T47D (cell line): ENCODE results near the gene NLRC3.

Experiments used
- DNase-seq, 2 experiments: peaks; one replicate each; pipeline versions ENCODE4 v3.0.0 to v3.0.0-alpha.2; 2011 to 2012; ENCODE audit warnings: low read depth in 1 of 2, low spot score in 1 of 2
- JUND ChIP-seq: IDR thresholded peaks from 2 replicates; pipeline ENCODE4 v1.6.1; 2012; ENCODE audit warnings: low read depth
- in situ Hi-C: cut with HindIII; loops from 2 replicates; pipeline ENCODE4 v1.10.0; 2016; ENCODE audit warnings: low sequenced_read_pairs, low pct_unique_long_range_greater_than_20kb

The NLRC3 gene

GRCh38 chr16:3592559-3592958, 15.4 kb upstream of the NLRC3 start:
- in situ Hi-C loops, result no loop called here
- no peak for DNase-seq
- no peak for TF ChIP-seq JUND

- in situ Hi-C loops, result no loop called here
These were observed 14.8 kb upstream of the NLRC3 start for GRCh38 chr16:3591991-3592390.

GRCh38 chr16:3591436-3591803, 14.2 kb upstream of the NLRC3 start:
- in situ Hi-C loops, result no loop called here
- no peak for TF ChIP-seq JUND
- no peak for DNase-seq

More at GRCh38 chr16:3591991-3592390, 14.8 kb upstream of the NLRC3 start:
- TF ChIP-seq JUND, result no peak
- DNase-seq, result no peak

GRCh38 chr16:3590736-3591435, 13.7 kb upstream of the NLRC3 start:
- in situ Hi-C loops, result no loop called here
- no peak for DNase-seq
- TF ChIP-seq JUND, result no peak

- TF ChIP-seq JUND, result no peak
- no peak for DNase-seq
- in situ Hi-C loops, result no loop called here
These were observed 12.9 kb upstream of the NLRC3 start for GRCh38 chr16:3589991-3590701.

- in situ Hi-C loops, result no loop called here
- TF ChIP-seq JUND, result no peak
- DNase-seq, result no peak
These were observed 12.3 kb upstream of the NLRC3 start for GRCh38 chr16:3589441-3589921.

GRCh38 chr16:3589001-3589400, 11.8 kb upstream of the NLRC3 start:
- in situ Hi-C loops, result no loop called here
- DNase-seq, result no peak
- TF ChIP-seq JUND, result no peak

- TF ChIP-seq JUND, result no peak
- in situ Hi-C loops, result no loop called here
- no peak for DNase-seq
These were observed 10.4 kb upstream of the NLRC3 start for GRCh38 chr16:3587547-3588110.

- in situ Hi-C loops, result no loop called here
- TF ChIP-seq JUND, result no peak
- no peak for DNase-seq
These were observed 7.2 kb upstream of the NLRC3 start for GRCh38 chr16:3584412-3584811.

- no peak for DNase-seq
- in situ Hi-C loops, result no loop called here
- TF ChIP-seq JUND, result no peak
These were observed 6.3 kb upstream of the NLRC3 start for GRCh38 chr16:3583303-3584038.

- in situ Hi-C loops, result no loop called here
- DNase-seq, result no peak
- no peak for TF ChIP-seq JUND
These were observed 5.3 kb upstream of the NLRC3 start for GRCh38 chr16:3582276-3583165.

- TF ChIP-seq JUND, result no peak
- in situ Hi-C loops, result no loop called here
- no peak for DNase-seq
These were observed 4.2 kb upstream of the NLRC3 start for GRCh38 chr16:3581392-3581791.
